D721Med (cell line): Measurements from ENCODE around the gene BCAS4.

ENCODE experiments used
- DNase-seq: peaks from one replicate; pipeline ENCODE4 v3.0.0; 2011; ENCODE audit warnings: low spot score; ENCODE audit not compliant: insufficient read length
- FAIRE-seq: peaks from 2 replicates; lab custom pipeline; 2011; peaks lifted over from hg19 to GRCh38; lab: Jason Lieb, UNC
- TF ChIP-seq, protein P1 (sequence below): IDR thresholded peaks from 2 replicates; pipeline ENCODE4 v1.5.1; 2012; ENCODE audit warnings: mild to moderate bottlenecking, control low read depth; ENCODE audit not compliant: insufficient read depth; ENCODE audit errors: missing control alignments

BCAS4 gene

GRCh38 chr20:50754420-50754819 lies 40.4 kb upstream of the BCAS4 start:
- TF ChIP-seq, protein P1, sequence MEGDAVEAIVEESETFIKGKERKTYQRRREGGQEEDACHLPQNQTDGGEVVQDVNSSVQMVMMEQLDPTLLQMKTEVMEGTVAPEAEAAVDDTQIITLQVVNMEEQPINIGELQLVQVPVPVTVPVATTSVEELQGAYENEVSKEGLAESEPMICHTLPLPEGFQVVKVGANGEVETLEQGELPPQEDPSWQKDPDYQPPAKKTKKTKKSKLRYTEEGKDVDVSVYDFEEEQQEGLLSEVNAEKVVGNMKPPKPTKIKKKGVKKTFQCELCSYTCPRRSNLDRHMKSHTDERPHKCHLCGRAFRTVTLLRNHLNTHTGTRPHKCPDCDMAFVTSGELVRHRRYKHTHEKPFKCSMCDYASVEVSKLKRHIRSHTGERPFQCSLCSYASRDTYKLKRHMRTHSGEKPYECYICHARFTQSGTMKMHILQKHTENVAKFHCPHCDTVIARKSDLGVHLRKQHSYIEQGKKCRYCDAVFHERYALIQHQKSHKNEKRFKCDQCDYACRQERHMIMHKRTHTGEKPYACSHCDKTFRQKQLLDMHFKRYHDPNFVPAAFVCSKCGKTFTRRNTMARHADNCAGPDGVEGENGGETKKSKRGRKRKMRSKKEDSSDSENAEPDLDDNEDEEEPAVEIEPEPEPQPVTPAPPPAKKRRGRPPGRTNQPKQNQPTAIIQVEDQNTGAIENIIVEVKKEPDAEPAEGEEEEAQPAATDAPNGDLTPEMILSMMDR: no peak
- no peak for FAIRE-seq
- DNase-seq: no peak

- DNase-seq: no peak
- no peak for FAIRE-seq
- TF ChIP-seq, protein P1: no peak
Observed at GRCh38 chr20:50756447-50756846, 38.4 kb upstream of the BCAS4 start.

- TF ChIP-seq, protein P1: no peak
- DNase-seq: no peak
- FAIRE-seq: no peak
Observed at GRCh38 chr20:50758469-50758868, 36.4 kb upstream of the BCAS4 start.

DNA sequence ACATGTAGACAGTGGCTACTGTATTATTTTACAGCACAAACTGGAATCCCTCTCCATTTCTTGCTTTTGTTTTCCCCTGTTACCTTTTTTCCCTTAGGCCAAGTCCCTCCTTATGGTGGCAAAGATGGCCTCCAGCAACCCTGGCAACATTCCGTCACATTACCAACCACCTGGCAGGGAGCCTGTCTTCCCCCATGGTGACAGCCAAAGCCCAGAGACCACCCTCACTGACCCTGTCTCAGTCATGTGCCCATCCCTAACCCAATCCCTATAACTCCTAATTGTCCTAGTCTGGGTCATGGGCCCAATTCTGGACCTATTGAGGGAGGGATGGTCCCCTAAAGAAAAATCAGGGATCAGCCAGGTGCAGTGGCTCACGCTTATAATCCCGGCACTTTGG lies 35.9 kb upstream of the BCAS4 start:
- DNase-seq: no peak
- no peak for FAIRE-seq
- TF ChIP-seq, protein P1: no peak

DNA sequence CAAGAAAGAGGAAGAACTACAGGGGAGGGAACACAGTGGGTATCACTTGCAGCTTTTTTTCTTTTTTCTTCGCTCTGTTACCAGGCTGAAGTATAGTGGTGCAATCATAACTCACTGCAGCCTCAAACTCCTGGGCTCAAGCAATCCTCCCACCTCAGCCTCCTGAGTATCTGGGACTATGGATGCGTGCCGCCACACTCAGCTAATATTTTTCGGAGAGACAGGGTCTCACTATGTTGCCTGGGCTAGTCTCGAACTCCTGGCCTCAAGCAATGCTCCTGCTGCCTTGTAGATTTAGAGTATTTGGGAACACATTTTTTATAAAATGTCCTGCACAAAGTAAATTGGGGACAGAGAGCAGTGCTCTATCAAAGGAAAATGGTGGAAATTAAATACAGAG lies 35.2 kb upstream of the BCAS4 start:
- DNase-seq (no peak), FAIRE-seq (no peak)
- TF ChIP-seq, protein P1: no peak

GRCh38 chr20:50762045-50762422 lies 32.8 kb upstream of the BCAS4 start:
- FAIRE-seq (no peak), DNase-seq (no peak)

More at GRCh38 chr20:50762045-50762422, 32.8 kb upstream of the BCAS4 start:
- TF ChIP-seq, protein P1: no peak
